MM.1S (cell line): ENCODE data around the gene A1BG.
A peak's percentile ranks its signal among the peaks of the same experiment; 100 is the strongest.

ENCODE experiments used
- DNase-seq: peaks from one replicate; pipeline ENCODE4 v3.0.0-alpha.2; 2015
- H2AFZ ChIP-seq: fragments of 300-600 bp; sonication (generic); 2 replicates; pipeline ENCODE4 v1.6.0; 2016; ENCODE audit warnings: antibody characterized with exemption, low read length
- H3F3A ChIP-seq: fragments of 300-600 bp; sonication (generic); 2 replicates; pipeline ENCODE4 v1.6.1; 2016; ENCODE audit warnings: mild to moderate bottlenecking, antibody characterized with exemption, low read length, moderate library complexity, mixed read lengths; ENCODE audit not compliant: insufficient read depth
- H3K27ac ChIP-seq: fragments of 300-600 bp; sonication (generic); 2 replicates; pipeline ENCODE4 v1.5.1; 2016; ENCODE audit warnings: mild to moderate bottlenecking, low read length
- H3K27me3 ChIP-seq: fragments of 300-600 bp; sonication (generic); replicated peaks from 2 replicates; pipeline ENCODE4 v1.6.0; 2016; ENCODE audit warnings: low read length; ENCODE audit not compliant: insufficient read depth
- H3K36me3 ChIP-seq: fragments of 300-600 bp; sonication (generic); replicated peaks from 2 replicates; pipeline ENCODE4 v1.6.1; 2016; ENCODE audit warnings: mild to moderate bottlenecking, low read length, mixed read lengths; ENCODE audit not compliant: insufficient read depth
- H3K4me1 ChIP-seq: fragments of 300-600 bp; sonication (generic); 2 replicates; pipeline ENCODE4 v1.6.1; 2016; ENCODE audit warnings: low read length, mixed read lengths
- H3K4me2 ChIP-seq: fragments of 300-600 bp; sonication (generic); 2 replicates; pipeline ENCODE4 v1.6.0; 2016; ENCODE audit warnings: low read depth, low read length
- H3K4me3 ChIP-seq: fragments of 300-600 bp; sonication (generic); 2 replicates; pipeline ENCODE4 v1.5.1; 2016; ENCODE audit warnings: low read length, mixed read lengths
- H3K79me2 ChIP-seq: fragments of 300-600 bp; sonication (generic); 2 replicates; pipeline ENCODE4 v1.6.1; 2016; ENCODE audit warnings: mixed run types, low read length, mixed read lengths
- H3K9ac ChIP-seq: fragments of 300-600 bp; sonication (generic); 2 replicates; pipeline ENCODE4 v1.6.1; 2016; ENCODE audit warnings: low read length, mixed read lengths
- H3K9me2 ChIP-seq: fragments of 300-600 bp; sonication (generic); replicated peaks from 2 replicates; pipeline ENCODE4 v1.6.1; 2016; ENCODE audit warnings: mild to moderate bottlenecking, low read length, mixed read lengths; ENCODE audit not compliant: insufficient read depth
- H3K9me3 ChIP-seq: fragments of 300-600 bp; sonication (generic); replicated peaks from 2 replicates; pipeline ENCODE4 v1.6.1; 2016; ENCODE audit warnings: mild to moderate bottlenecking, low read length, mixed read lengths; ENCODE audit not compliant: insufficient read depth
- H4K20me1 ChIP-seq: fragments of 300-600 bp; sonication (generic); 2 replicates; pipeline ENCODE4 v1.6.1; 2016; ENCODE audit warnings: mild to moderate bottlenecking, low read length, moderate library complexity, mixed read lengths; ENCODE audit not compliant: insufficient read depth
- EZH2 ChIP-seq: fragments of 300-600 bp; sonication (generic); optimal IDR thresholded peaks from 2 replicates; pipeline ENCODE3; 2017; ENCODE audit warnings: low read depth, mild to moderate bottlenecking, antibody characterized with exemption, low read length, mixed read lengths
- EZH2phosphoT487 ChIP-seq: fragments of 300-600 bp; sonication (generic); IDR thresholded peaks from 2 replicates; pipeline ENCODE4 v1.6.1; 2018; ENCODE audit warnings: antibody characterized with exemption, low read length
- TF ChIP-seq, protein P1 (sequence below): fragments of 300-600 bp; sonication (generic); IDR thresholded peaks from 2 replicates; pipeline ENCODE4 v1.5.1; 2016; ENCODE audit warnings: antibody characterized with exemption, low read length, mixed read lengths

A1BG gene

DNA sequence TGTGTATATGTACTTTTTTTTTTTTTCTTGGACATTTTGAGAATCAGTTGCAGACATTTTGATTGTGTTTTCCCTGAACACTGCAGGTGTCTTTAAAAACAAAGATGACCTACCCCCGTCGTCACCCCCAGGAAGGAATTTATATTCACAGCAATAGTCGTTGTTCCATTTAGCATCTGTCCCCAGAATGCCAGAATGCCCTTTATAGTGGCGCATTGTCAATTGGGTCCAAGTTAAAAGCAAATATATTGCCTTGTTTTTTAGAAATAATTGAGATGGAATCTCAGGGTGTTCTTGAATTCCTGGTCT lies 40.4 kb upstream of the A1BG start:
- H3K9me3 ChIP-seq: no peaks in the 10 kb centered on the region
- peaks cover 21% of the 10 kb centered on the region for H3K79me2 ChIP-seq
- no peak overlapping the region for H3K9ac ChIP-seq
- H3K4me3 ChIP-seq: no peak overlapping the region
- no peak overlapping the region for H2AFZ ChIP-seq
- no peak overlapping the region for H3K4me2 ChIP-seq
- no peaks in the 10 kb centered on the region for H4K20me1 ChIP-seq
- no peak for DNase-seq
- no peaks in the 10 kb centered on the region for H3K9me2 ChIP-seq
- no peaks in the 10 kb centered on the region for H3K27me3 ChIP-seq
- TF ChIP-seq, protein P1, sequence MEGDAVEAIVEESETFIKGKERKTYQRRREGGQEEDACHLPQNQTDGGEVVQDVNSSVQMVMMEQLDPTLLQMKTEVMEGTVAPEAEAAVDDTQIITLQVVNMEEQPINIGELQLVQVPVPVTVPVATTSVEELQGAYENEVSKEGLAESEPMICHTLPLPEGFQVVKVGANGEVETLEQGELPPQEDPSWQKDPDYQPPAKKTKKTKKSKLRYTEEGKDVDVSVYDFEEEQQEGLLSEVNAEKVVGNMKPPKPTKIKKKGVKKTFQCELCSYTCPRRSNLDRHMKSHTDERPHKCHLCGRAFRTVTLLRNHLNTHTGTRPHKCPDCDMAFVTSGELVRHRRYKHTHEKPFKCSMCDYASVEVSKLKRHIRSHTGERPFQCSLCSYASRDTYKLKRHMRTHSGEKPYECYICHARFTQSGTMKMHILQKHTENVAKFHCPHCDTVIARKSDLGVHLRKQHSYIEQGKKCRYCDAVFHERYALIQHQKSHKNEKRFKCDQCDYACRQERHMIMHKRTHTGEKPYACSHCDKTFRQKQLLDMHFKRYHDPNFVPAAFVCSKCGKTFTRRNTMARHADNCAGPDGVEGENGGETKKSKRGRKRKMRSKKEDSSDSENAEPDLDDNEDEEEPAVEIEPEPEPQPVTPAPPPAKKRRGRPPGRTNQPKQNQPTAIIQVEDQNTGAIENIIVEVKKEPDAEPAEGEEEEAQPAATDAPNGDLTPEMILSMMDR: no peak
- no peak for TF ChIP-seq EZH2
- no peak for TF ChIP-seq EZH2phosphoT487
- H3K27ac ChIP-seq: no peak overlapping the region
- peaks cover 3% of the 10 kb centered on the region; the same call in 1 of the 2 replicates for H3K4me1 ChIP-seq
- H3K36me3 ChIP-seq: peaks cover 3% of the 10 kb centered on the region; the same call in 1 of the 2 replicates
- no peaks in the 10 kb centered on the region for H3F3A ChIP-seq

GRCh38 chr19:58392945-58393724 lies 39.8 kb upstream of the A1BG start:
- H3K9ac ChIP-seq: no peak overlapping the region
- H3K4me1 ChIP-seq: peaks cover 5% of the 10 kb centered on the region; the same call in 1 of the 2 replicates
- no peaks in the 10 kb centered on the region for H3K9me3 ChIP-seq
- H3K9me2 ChIP-seq: no peaks in the 10 kb centered on the region
- no peak for DNase-seq
- no peak overlapping the region for H3K4me3 ChIP-seq
- peaks cover 26% of the 10 kb centered on the region for H3K79me2 ChIP-seq
- H4K20me1 ChIP-seq: no peaks in the 10 kb centered on the region
- H3K4me2 ChIP-seq: no peak overlapping the region
- no peak for TF ChIP-seq EZH2
- TF ChIP-seq, protein P1: no peak
- no peak for TF ChIP-seq EZH2phosphoT487
- H3F3A ChIP-seq: no peaks in the 10 kb centered on the region
- H3K36me3 ChIP-seq: peaks cover 7% of the 10 kb centered on the region; the same call in 1 of the 2 replicates
- H3K27me3 ChIP-seq: no peaks in the 10 kb centered on the region
- H3K27ac ChIP-seq: no peak overlapping the region
- H2AFZ ChIP-seq: no peak overlapping the region

DNA sequence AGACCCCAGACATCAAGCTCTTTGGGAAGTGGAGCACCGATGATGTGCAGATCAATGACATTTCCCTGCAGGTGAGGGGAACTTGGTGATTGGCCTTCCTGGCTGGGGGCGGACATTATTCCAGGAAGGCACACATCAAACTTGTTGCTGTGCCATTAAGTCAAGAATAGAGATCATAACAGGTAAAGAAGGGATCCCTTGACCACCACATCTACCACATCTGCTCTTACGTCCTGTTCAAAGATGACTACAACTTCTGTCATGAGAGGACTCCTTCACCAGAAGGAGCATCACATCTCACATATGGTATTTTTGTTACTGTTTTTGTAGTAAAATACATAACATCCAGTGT lies 34.9 kb upstream of the A1BG start:
- Histone ChIP-seq H3K79me2 (peaks cover 37% of the 10 kb centered on the region), H4K20me1 (no peaks in the 10 kb centered on the region), H2AFZ (no peak overlapping the region), H3K9ac (no peak overlapping the region), H3K4me3 (peak overlapping the region; percentile 87), H3K9me2 (no peaks in the 10 kb centered on the region), H3K36me3 (peaks cover 10% of the 10 kb centered on the region; the same call in 1 of the 2 replicates), H3K27ac (no peak overlapping the region), H3K27me3 (no peaks in the 10 kb centered on the region), H3K9me3 (no peaks in the 10 kb centered on the region), H3F3A (peaks cover 3% of the 10 kb centered on the region; the same call in 1 of the 2 replicates), H3K4me1 (peaks cover 12% of the 10 kb centered on the region; the same call in 1 of the 2 replicates), H3K4me2 (peak overlapping the region; percentile 61)
- no peak for DNase-seq
- no peak for TF ChIP-seq EZH2phosphoT487
- TF ChIP-seq, protein P1: no peak
- TF ChIP-seq EZH2: no peak
